Muscle layer of duodenum (tissue), 2 donors: ENCODE results near the gene TACR1.

Experiments
- H3K27ac ChIP-seq: one replicate; pipeline ENCODE4 v1.7.0; 2013; ENCODE audit warnings: mild to moderate bottlenecking, low read length
- H3K27me3 ChIP-seq: one replicate; pipeline ENCODE4 v1.7.0; 2013; ENCODE audit warnings: low read depth, mild to moderate bottlenecking, control low read depth, low read length
- H3K36me3 ChIP-seq, 2 donors: one replicate each; pipeline ENCODE4 v1.7.0; 2013; ENCODE audit warnings: low read length in 2 of 2, control low read depth in 1 of 2, mild to moderate bottlenecking in 1 of 2; ENCODE audit not compliant: insufficient read depth in 2 of 2, control insufficient read depth in 1 of 2
- H3K4me1 ChIP-seq, 2 donors: one replicate each; pipeline ENCODE4 v1.7.0; 2013; ENCODE audit warnings: low read length in 2 of 2, mild to moderate bottlenecking in 2 of 2, control low read depth in 1 of 2, moderate library complexity in 1 of 2; ENCODE audit not compliant: insufficient read depth in 2 of 2, control insufficient read depth in 1 of 2
- H3K4me3 ChIP-seq, 2 donors: one replicate each; pipeline ENCODE4 v1.7.0; 2013; ENCODE audit warnings: low read length in 2 of 2, low read depth in 1 of 2, mild to moderate bottlenecking in 1 of 2
- H3K9me3 ChIP-seq, 2 donors: one replicate each; pipeline ENCODE4 v1.7.0; 2013; ENCODE audit warnings: low read length in 2 of 2, control low read depth in 1 of 2, mild to moderate bottlenecking in 1 of 2; ENCODE audit not compliant: control insufficient read depth in 1 of 2
- donor health status: healthy.

Gene TACR1

GRCh38 chr2:75042823-75043222 is 156.5 kb downstream of the TACR1 start:
- no peak overlapping the region for H3K27ac ChIP-seq
- peaks cover 2 to 6% of the 10 kb centered on the region in 2 donors for H3K4me1 ChIP-seq
- H3K36me3 ChIP-seq, result peaks cover 0 to 7% of the 10 kb centered on the region in 2 donors
- H3K4me3 ChIP-seq, result no peak overlapping the region
- no peaks in the 10 kb centered on the region for H3K27me3 ChIP-seq
- no peaks in the 10 kb centered on the region for H3K9me3 ChIP-seq

GRCh38 chr2:75041731-75042600 is 157.4 kb downstream of the TACR1 start:
- Histone ChIP-seq H3K36me3 (peaks cover 0 to 7% of the 10 kb centered on the region in 2 donors), H3K9me3 (no peaks in the 10 kb centered on the region), H3K4me3 (no peak overlapping the region), H3K27me3 (no peaks in the 10 kb centered on the region), H3K27ac (no peak overlapping the region), H3K4me1 (no peaks in the 10 kb centered on the region)

- Histone ChIP-seq H3K27ac (no peak overlapping the region), H3K27me3 (no peaks in the 10 kb centered on the region), H3K9me3 (no peaks in the 10 kb centered on the region), H3K36me3 (peaks cover 0 to 7% of the 10 kb centered on the region in 2 donors), H3K4me1 (no peaks in the 10 kb centered on the region), H3K4me3 (no peak overlapping the region)
Measured at GRCh38 chr2:75041226-75041625, 158.1 kb downstream of the TACR1 start.

GRCh38 chr2:75035444-75036353 is 163.6 kb downstream of the TACR1 start:
- H3K27me3 ChIP-seq, result no peaks in the 10 kb centered on the region
- no peak overlapping the region for H3K4me3 ChIP-seq
- H3K4me1 ChIP-seq, result no peaks in the 10 kb centered on the region
- H3K27ac ChIP-seq, result no peak overlapping the region
- H3K9me3 ChIP-seq, result no peaks in the 10 kb centered on the region
- peaks cover 0 to 7% of the 10 kb centered on the region in 2 donors for H3K36me3 ChIP-seq

- H3K9me3 ChIP-seq, result no peaks in the 10 kb centered on the region
- no peaks in the 10 kb centered on the region for H3K4me1 ChIP-seq
- no peaks in the 10 kb centered on the region for H3K27me3 ChIP-seq
- H3K4me3 ChIP-seq, result no peak overlapping the region
- peaks cover 0 to 1% of the 10 kb centered on the region in 2 donors for H3K36me3 ChIP-seq
- no peak overlapping the region for H3K27ac ChIP-seq
Measured at GRCh38 chr2:75033516-75033915, 165.8 kb downstream of the TACR1 start.

- H3K27ac ChIP-seq, result no peak overlapping the region
- H3K4me3 ChIP-seq, result no peak overlapping the region
- no peaks in the 10 kb centered on the region for H3K9me3 ChIP-seq
- H3K36me3 ChIP-seq, result no peaks in the 10 kb centered on the region
- no peaks in the 10 kb centered on the region for H3K27me3 ChIP-seq
- H3K4me1 ChIP-seq, result no peaks in the 10 kb centered on the region
Measured at GRCh38 chr2:75031906-75032803, 167.2 kb downstream of the TACR1 start.

- Histone ChIP-seq H3K4me1 (no peaks in the 10 kb centered on the region), H3K9me3 (no peaks in the 10 kb centered on the region), H3K27ac (no peak overlapping the region), H3K36me3 (no peaks in the 10 kb centered on the region), H3K4me3 (no peak overlapping the region), H3K27me3 (no peaks in the 10 kb centered on the region)
Measured at GRCh38 chr2:75031171-75031570, 168.1 kb downstream of the TACR1 start.

GRCh38 chr2:75030218-75031009 is 168.9 kb downstream of the TACR1 start:
- no peak overlapping the region for H3K4me3 ChIP-seq
- H3K36me3 ChIP-seq, result no peaks in the 10 kb centered on the region
- no peaks in the 10 kb centered on the region for H3K4me1 ChIP-seq
- no peaks in the 10 kb centered on the region for H3K9me3 ChIP-seq
- H3K27me3 ChIP-seq, result no peaks in the 10 kb centered on the region
- H3K27ac ChIP-seq, result no peak overlapping the region

- Histone ChIP-seq H3K36me3 (no peaks in the 10 kb centered on the region), H3K4me1 (no peaks in the 10 kb centered on the region), H3K4me3 (no peak overlapping the region), H3K27ac (no peak overlapping the region), H3K27me3 (no peaks in the 10 kb centered on the region), H3K9me3 (no peaks in the 10 kb centered on the region)
Measured at GRCh38 chr2:75027886-75028285, 171.4 kb downstream of the TACR1 start.

- Histone ChIP-seq H3K27me3 (no peaks in the 10 kb centered on the region), H3K9me3 (no peaks in the 10 kb centered on the region), H3K36me3 (no peaks in the 10 kb centered on the region), H3K4me3 (no peak overlapping the region), H3K4me1 (no peaks in the 10 kb centered on the region), H3K27ac (no peak overlapping the region)
Measured at GRCh38 chr2:75025633-75026380, 173.5 kb downstream of the TACR1 start.
